Measurements from ENCODE around the gene FAM131A. TPM values are rescaled to one million over a fixed set of nuclear protein-coding genes. Genes with fewer than 3 reads are reported as not detected.

FAM131A gene
- total and polyA plus RNA-seq, 9 of the 15 experiments (the other 6 are each of a cell fraction or from before 2014, with no cell fraction given) = 0.48 to 11.1 (median 4.3) TPM

GRCh38 chr3:184380627-184381260, 43.3 kb downstream of the FAM131A start:
- Histone ChIP-seq H2AFZ (ENCODE audit: low read depth, low read length) (no peak overlapping the region), H3K27ac (ENCODE audit: extremely low read depth, low read depth, low read length) (no peak overlapping the region), H3K9me3 (replicated peaks; ENCODE audit: control insufficient read depth, insufficient read depth, low read depth, low read length) (no peaks in the 10 kb centered on the region), H4K20me1 (replicated peaks; ENCODE audit: control insufficient read depth, insufficient read depth, low read length) (0 out of 2 replicates have a peak, but pooled peaks cover 3% of the 10 kb centered on the region), H3K4me3 (no peak overlapping the region), H3K79me2 (ENCODE audit: control insufficient read depth, insufficient read depth, low read length) (no peaks in the 10 kb centered on the region), H3K9ac (ENCODE audit: insufficient read depth in 1 of 2, low read depth in 2 of 2, low read length in 2 of 2) (no peak overlapping the region; a peak in 1 of 4 replicates), H3K4me1 (replicated peaks in 1 of 2; ENCODE audit: control insufficient read depth in 2 of 2, insufficient read depth in 2 of 2, low read length in 2 of 2) (peaks cover 5 to 34% of the 10 kb centered on the region in 2 experiments; a peak in 4 of 5 replicates), H3K9me1 (ENCODE audit: control insufficient read depth, insufficient read depth, low read length) (no peaks in the 10 kb centered on the region), H3K4me2 (ENCODE audit: insufficient read depth, low read length) (no peak overlapping the region), H3K27me3 (ENCODE audit: control insufficient read depth in 2 of 2, insufficient read depth in 2 of 2, low read length in 2 of 2) (peaks cover 15 to 47% of the 10 kb centered on the region in 2 experiments), H3K36me3 (ENCODE audit: control insufficient read depth, insufficient read depth, low read length) (no peaks in the 10 kb centered on the region)
- intact Hi-C loops (cut with micrococcal nuclease) = loop anchor here (10.0 kb wide), 1 partner anchor 334 kb away; the partner anchor contains the start of gene MAGEF1
- in situ Hi-C loops (cut with MboI) = no loop called here
- TF ChIP-seq ZBTB34 (CRISPR knock-in tag; IDR thresholded peaks at IDR 0.05) (no peak), E2F6 (IDR thresholded peaks at IDR 0.05; ENCODE audit: borderline replicate concordance in 1 of 2, extremely low read depth in 1 of 2, insufficient read depth in 1 of 2, insufficient read length in 1 of 2, low read depth in 1 of 2, low read length in 1 of 2, poor library complexity in 1 of 2, severe bottlenecking in 1 of 2) (peak in 1 of 2 experiments; percentile 2)
- FAIRE-seq = no peak
- 20% methylated on average over 32 of the region's 42 CpGs for WGBS (ENCODE audit: insufficient coverage, low coverage, missing lambda C conversion rate)
- ATAC-seq = no peak
- POLR2A ChIA-PET = interaction anchor here (1.0 kb wide), 1 partner anchor 9 kb away, joined by 4 read pairs; no protein-coding TSS in a partner anchor
- no peak for DNase-seq (ENCODE audit: extremely low read depth in 1 of 4, low spot score in 3 of 4)
- CTCF ChIA-PET (ENCODE audit: low intra/inter-chr PET ratio) = no interaction called here
- BruUV-seq (replicated peaks) = no TSS peak
